Right atrium auricular region (tissue), 2 donors: ENCODE data around the gene RNF217. TPM values are rescaled to one million over a fixed set of nuclear protein-coding genes. Genes with fewer than 3 reads are reported as not detected.
"Not testable (repeated sequence)": the region's sequence is repeated elsewhere in the genome, so short reads cannot be mapped to it uniquely, and the experiment has no call there.

Experiments used
- DNase-seq: peaks from one replicate; pipeline ENCODE4 v3.0.0-alpha.2; 2019; ENCODE audit warnings: low spot score
- H3K27ac ChIP-seq, 2 donors: fragments of 200-600 bp; sonication (generic); 1 replicate in 1 of 2; 2 replicates in 1 of 2; pipeline ENCODE4 v1.5.1; 2016 to 2019
- H3K27me3 ChIP-seq, 2 donors: fragments of 200-600 bp; sonication (generic); one replicate each; pipeline versions ENCODE4 v1.5.1 to v1.6.0; 2017 to 2019
- H3K36me3 ChIP-seq: fragments of 200-600 bp; sonication (generic); one replicate; pipeline ENCODE4 v1.5.1; 2016
- H3K4me1 ChIP-seq, 2 donors: fragments of 200-600 bp; sonication (generic); one replicate each; pipeline versions ENCODE4 v1.5.1 to v1.6.0; 2017 to 2019
- H3K4me3 ChIP-seq, 2 donors: fragments of 200-600 bp; sonication (generic); 1 replicate in 1 of 2; 2 replicates in 1 of 2; pipeline ENCODE4 v1.5.1; 2017 to 2019; ENCODE audit warnings: mild to moderate bottlenecking in 1 of 2, moderate library complexity in 1 of 2
- H3K9me3 ChIP-seq, 2 donors: fragments of 200-600 bp; sonication (generic); one replicate each; pipeline ENCODE4 v1.5.1; 2019
- CTCF ChIP-seq, 2 donors: fragments of 200-600 bp; sonication (generic); IDR thresholded peaks; one replicate each; pipeline ENCODE4 v1.5.1; 2019; ENCODE audit warnings: antibody characterized with exemption in 2 of 2
- total RNA-seq, 2 donors: library from RNA; depleted of rRNA; stranded (reverse); fragments of >200 nt; gene quantifications; one replicate each; pipeline ENCODE4 v1.1.0, GENCODE V29; 2016

Gene RNF217
- total RNA-seq, 2 donors from 2014 or later, result 12.7 to 14.1 TPM

- no peak for TF ChIP-seq CTCF (IDR thresholded peaks at IDR 0.05)
- no peaks in the 10 kb centered on the region for H3K27me3 ChIP-seq
- peak overlapping the region; percentile 71 for H3K4me3 ChIP-seq
- DNase-seq, result peak; percentile 71
- H3K27ac ChIP-seq, result peak overlapping the region; percentile 88 to 90
- H3K9me3 ChIP-seq, result no peaks in the 10 kb centered on the region
- H3K36me3 ChIP-seq, result no peaks in the 10 kb centered on the region
- H3K4me1 ChIP-seq, result peaks cover 0 to 46% of the 10 kb centered on the region in 2 donors
These were observed 1.9 kb downstream of the RNF217 start for GRCh38 chr6:124963831-124964763.

- Histone ChIP-seq H3K9me3 (no peaks in the 10 kb centered on the region), H3K27me3 (no peaks in the 10 kb centered on the region), H3K4me3 (peak overlapping the region; percentile 71), H3K27ac (peak overlapping the region; percentile 88 to 90), H3K36me3 (no peaks in the 10 kb centered on the region), H3K4me1 (peaks cover 0 to 46% of the 10 kb centered on the region in 2 donors)
- no peak for TF ChIP-seq CTCF (IDR thresholded peaks at IDR 0.05)
- DNase-seq, result no peak
These were observed 2.5 kb downstream of the RNF217 start for GRCh38 chr6:124964764-124965105.

GRCh38 chr6:124965424-124965850 is 3.2 kb downstream of the RNF217 start:
- H3K9me3 ChIP-seq, DNase-seq, H3K4me3 ChIP-seq, H3K27ac ChIP-seq, H3K36me3 ChIP-seq, H3K27me3 ChIP-seq: not testable (repeated sequence)
- peaks cover 0 to 46% of the 10 kb centered on the region in 2 donors for H3K4me1 ChIP-seq

- Histone ChIP-seq H3K4me3 (no peak overlapping the region), H3K36me3 (peaks cover 6% of the 10 kb centered on the region), H3K27me3 (no peaks in the 10 kb centered on the region), H3K9me3 (no peaks in the 10 kb centered on the region), H3K4me1 (peaks cover 0 to 36% of the 10 kb centered on the region in 2 donors), H3K27ac (no peak overlapping the region)
- no peak for TF ChIP-seq CTCF (IDR thresholded peaks at IDR 0.05)
- DNase-seq, result no peak
These were observed 5.2 kb downstream of the RNF217 start for GRCh38 chr6:124967444-124967843.

GRCh38 chr6:124968401-124968800 is 6.2 kb downstream of the RNF217 start:
- peaks cover 0 to 36% of the 10 kb centered on the region in 2 donors for H3K4me1 ChIP-seq
- no peak for DNase-seq
- H3K27me3 ChIP-seq, result no peaks in the 10 kb centered on the region
- H3K4me3 ChIP-seq, result no peak overlapping the region
- H3K36me3 ChIP-seq, result peaks cover 6% of the 10 kb centered on the region
- H3K27ac ChIP-seq, result no peak overlapping the region
- H3K9me3 ChIP-seq, result no peaks in the 10 kb centered on the region
- TF ChIP-seq CTCF (IDR thresholded peaks at IDR 0.05), result no peak

GRCh38 chr6:124970243-124970642 is 8.0 kb downstream of the RNF217 start:
- TF ChIP-seq CTCF (IDR thresholded peaks at IDR 0.05), result no peak
- no peak for DNase-seq
- Histone ChIP-seq H3K27ac (no peak overlapping the region), H3K9me3 (no peaks in the 10 kb centered on the region), H3K4me3 (no peak overlapping the region), H3K4me1 (peaks cover 0 to 21% of the 10 kb centered on the region in 2 donors), H3K36me3 (peaks cover 11% of the 10 kb centered on the region), H3K27me3 (no peaks in the 10 kb centered on the region)
